Measurements from ENCODE around the gene RPS26.

RPS26 gene

GRCh38 chr12:56078931-56079722 is 37.4 kb downstream of the RPS26 start:
- Mint-ChIP-seq H3K36me3 (ENCODE audit: low read depth) (no peaks in the 10 kb centered on the region), H3K9me3 (no peaks in the 10 kb centered on the region)

GRCh38 chr12:56079723-56080555 is 38.2 kb downstream of the RPS26 start, which contains the start of gene ERBB3:
Gene ERBB3, plus strand, starts transcription at chr12:56080165. Its CDS starts 136 bp downstream, at chr12:56080301.
- peak; percentile 82 for ATAC-seq
- peak; percentile 72 for DNase-seq
- peak within 1 kb of the TSS; percentile 80 for H3K4me3 Mint-ChIP-seq
- H3K36me3 Mint-ChIP-seq (ENCODE audit: low read depth) = no peaks in the 10 kb centered on the region
- H3K27me3 Mint-ChIP-seq = peaks cover 13% of the 10 kb centered on the region
- peak within 1 kb of the TSS; percentile 27 for H3K27ac Mint-ChIP-seq
- H3K4me1 Mint-ChIP-seq = peaks cover 8% of the 10 kb centered on the region
- H3K9me3 Mint-ChIP-seq = no peaks in the 10 kb centered on the region

More at GRCh38 chr12:56078931-56079722, 37.4 kb downstream of the RPS26 start:
- DNase-seq (peak; percentile 63), ATAC-seq (peak; percentile 62)
- peaks cover 8% of the 10 kb centered on the region for H3K4me1 Mint-ChIP-seq
- H3K4me3 Mint-ChIP-seq = peak overlapping the region; percentile 80
- H3K27me3 Mint-ChIP-seq = peaks cover 13% of the 10 kb centered on the region
- H3K27ac Mint-ChIP-seq = no peak overlapping the region

GRCh38 chr12:56080556-56081138 is 38.9 kb downstream of the RPS26 start:
- Mint-ChIP-seq H3K9me3 (no peaks in the 10 kb centered on the region), H3K36me3 (ENCODE audit: low read depth) (no peaks in the 10 kb centered on the region)
- ATAC-seq = no peak

GRCh38 chr12:56081393-56082347 is 40.0 kb downstream of the RPS26 start:
- no peaks in the 10 kb centered on the region for H3K36me3 Mint-ChIP-seq (ENCODE audit: low read depth)
- ATAC-seq = no peak
- no peak for DNase-seq
- H3K4me3 Mint-ChIP-seq = no peak overlapping the region
- peaks cover 13% of the 10 kb centered on the region for H3K27me3 Mint-ChIP-seq
- no peaks in the 10 kb centered on the region for H3K9me3 Mint-ChIP-seq
- H3K27ac Mint-ChIP-seq = no peak overlapping the region
- H3K4me1 Mint-ChIP-seq = peaks cover 8% of the 10 kb centered on the region

More at GRCh38 chr12:56080556-56081138, 38.9 kb downstream of the RPS26 start:
- H3K4me3 Mint-ChIP-seq = peak overlapping the region; percentile 80
- H3K27me3 Mint-ChIP-seq = peaks cover 13% of the 10 kb centered on the region
- H3K27ac Mint-ChIP-seq = no peak overlapping the region
- H3K4me1 Mint-ChIP-seq = peaks cover 8% of the 10 kb centered on the region
- DNase-seq = no peak

- Mint-ChIP-seq H3K9me3 (no peaks in the 10 kb centered on the region), H3K4me3 (no peak overlapping the region), H3K4me1 (peaks cover 8% of the 10 kb centered on the region), H3K36me3 (ENCODE audit: low read depth) (no peaks in the 10 kb centered on the region), H3K27ac (no peak overlapping the region), H3K27me3 (peaks cover 13% of the 10 kb centered on the region)
- DNase-seq = no peak
- no peak for ATAC-seq
Measured at GRCh38 chr12:56082382-56082781, 40.7 kb downstream of the RPS26 start.

- DNase-seq (no peak), ATAC-seq (no peak)
- no peaks in the 10 kb centered on the region for H3K9me3 Mint-ChIP-seq
- H3K27ac Mint-ChIP-seq = no peak overlapping the region
- H3K27me3 Mint-ChIP-seq = peaks cover 13% of the 10 kb centered on the region
- H3K4me1 Mint-ChIP-seq = peaks cover 8% of the 10 kb centered on the region
- H3K4me3 Mint-ChIP-seq = no peak overlapping the region
- no peaks in the 10 kb centered on the region for H3K36me3 Mint-ChIP-seq (ENCODE audit: low read depth)
Measured at GRCh38 chr12:56082967-56083366, 41.2 kb downstream of the RPS26 start.

- Mint-ChIP-seq H3K4me1 (peaks cover 5% of the 10 kb centered on the region), H3K4me3 (no peak overlapping the region), H3K9me3 (no peaks in the 10 kb centered on the region), H3K36me3 (ENCODE audit: low read depth) (no peaks in the 10 kb centered on the region), H3K27ac (no peak overlapping the region), H3K27me3 (peaks cover 13% of the 10 kb centered on the region)
- ATAC-seq = peak; percentile 25
- peak; percentile 52 for DNase-seq
Measured at GRCh38 chr12:56084958-56085543, 43.3 kb downstream of the RPS26 start.

GRCh38 chr12:56086096-56086495 is 44.4 kb downstream of the RPS26 start:
- Mint-ChIP-seq H3K9me3 (no peaks in the 10 kb centered on the region), H3K36me3 (ENCODE audit: low read depth) (no peaks in the 10 kb centered on the region), H3K4me3 (no peak overlapping the region), H3K27me3 (peaks cover 8% of the 10 kb centered on the region), H3K4me1 (no peaks in the 10 kb centered on the region), H3K27ac (no peak overlapping the region)
- no peak for ATAC-seq
- no peak for DNase-seq

GRCh38 chr12:56086608-56087007 is 44.9 kb downstream of the RPS26 start:
- Mint-ChIP-seq H3K27me3 (peaks cover 4% of the 10 kb centered on the region), H3K4me1 (no peaks in the 10 kb centered on the region), H3K9me3 (no peaks in the 10 kb centered on the region), H3K4me3 (no peak overlapping the region), H3K36me3 (ENCODE audit: low read depth) (no peaks in the 10 kb centered on the region), H3K27ac (no peak overlapping the region)
- ATAC-seq = no peak
- DNase-seq = no peak

GRCh38 chr12:56087220-56087619 is 45.5 kb downstream of the RPS26 start:
- Mint-ChIP-seq H3K27ac (no peak overlapping the region), H3K27me3 (peaks cover 3% of the 10 kb centered on the region), H3K36me3 (ENCODE audit: low read depth) (no peaks in the 10 kb centered on the region), H3K9me3 (no peaks in the 10 kb centered on the region), H3K4me1 (no peaks in the 10 kb centered on the region), H3K4me3 (no peak overlapping the region)
- no peak for DNase-seq
- no peak for ATAC-seq

Data from activated naive CD8-positive, alpha-beta T cell treated with anti-CD3 and anti-CD28 coated beads, Interleukin-2, amount 50 U/mL, for 24 hours (primary cell).